Activated T-helper 2 cell treated with anti-CD3 and anti-CD28 coated beads, Interferon-gamma antibody, Interleukin-2, Interleukin-4, amounts not matched to agents 10 μg/mL and 5 μg/mL and 100 μg/mL, durations not matched to agents 14 hours and 24 hours and 36 hours (primary cell): ENCODE results near the gene ZNF425. TPM values are rescaled to one million over a fixed set of nuclear protein-coding genes. Genes with fewer than 3 reads are reported as not detected.
"Not testable (repeated sequence)": the region's sequence is repeated elsewhere in the genome, so short reads cannot be mapped to it uniquely, and the experiment has no call there.

ENCODE experiments used
- DNase-seq: peaks from one replicate; pipeline ENCODE4 v3.0.0; 2021; ENCODE audit warnings: low spot score
- H3K27ac Mint-ChIP-seq: one replicate; pipeline ENCODE4 v1.8.0; 2021; ENCODE audit warnings: mixed read lengths
- H3K27me3 Mint-ChIP-seq: one replicate; pipeline ENCODE4 v1.8.0; 2021; ENCODE audit warnings: low read depth, mixed read lengths
- H3K36me3 Mint-ChIP-seq: one replicate; pipeline ENCODE4 v1.8.0; 2021; ENCODE audit warnings: low read depth, mixed read lengths
- H3K4me1 Mint-ChIP-seq: one replicate; pipeline ENCODE4 v1.8.0; 2021; ENCODE audit warnings: low read depth, mixed read lengths
- H3K4me3 Mint-ChIP-seq: one replicate; pipeline ENCODE4 v1.8.0; 2021; ENCODE audit warnings: low read depth, mild to moderate bottlenecking, moderate library complexity, mixed read lengths
- H3K9me3 Mint-ChIP-seq: one replicate; pipeline ENCODE4 v1.8.0; 2021; ENCODE audit warnings: mixed read lengths
- intact Hi-C: fragments of 100-400 bp; cut with micrococcal nuclease; formaldehyde crosslinking; loops from one replicate; pipeline ENCODE4 v1.15.1; 2023
- total RNA-seq: library from RNA; stranded (reverse); gene quantifications from 2 replicates; pipeline ENCODE4 v1.2.3, GENCODE V29; 2022

The ZNF425 gene
- total RNA-seq, 1 donor from 2014 or later, result 0.39 TPM

GRCh38 chr7:149147752-149148653 lies 21.9 kb upstream of the ZNF425 start:
- peak; percentile 59 for DNase-seq
- Mint-ChIP-seq H3K36me3 (peaks cover 21% of the 10 kb centered on the region), H3K27ac (peak overlapping the region; percentile 46), H3K27me3 (no peaks in the 10 kb centered on the region), H3K4me1 (peaks cover 24% of the 10 kb centered on the region), H3K4me3 (peak overlapping the region; percentile 80), H3K9me3 (no peaks in the 10 kb centered on the region)
- intact Hi-C loops, result loop anchor here (1.0 to 10.0 kb wide), 9 partner anchors 21 to 477 kb away; partner anchors contain the start of genes PDIA4, ZNF282, ZNF746 and ZNF783

GRCh38 chr7:149147072-149147751 lies 21.1 kb upstream of the ZNF425 start, which contains the start of gene ZNF398:
TSS of gene ZNF398 (plus strand) at chr7:149147453. CDS start at chr7:149147743, 290 bp downstream.
- peaks cover 21% of the 10 kb centered on the region for H3K36me3 Mint-ChIP-seq
- peaks cover 24% of the 10 kb centered on the region for H3K4me1 Mint-ChIP-seq
- no peaks in the 10 kb centered on the region for H3K9me3 Mint-ChIP-seq
- peak within 1 kb of the TSS; percentile 93 for H3K27ac Mint-ChIP-seq
- DNase-seq, result peak; percentile 74
- H3K27me3 Mint-ChIP-seq, result no peaks in the 10 kb centered on the region
- intact Hi-C loops, result loop anchor here (1.0 to 10.0 kb wide), 9 partner anchors 20 to 478 kb away; partner anchors contain the start of genes PDIA4, ZNF282, ZNF746 and ZNF783
- peak within 1 kb of the TSS; percentile 90 for H3K4me3 Mint-ChIP-seq

GRCh38 chr7:149145031-149145845 lies 19.1 kb upstream of the ZNF425 start:
- peak overlapping the region; percentile 64 for H3K4me3 Mint-ChIP-seq
- no peak for DNase-seq
- no peaks in the 10 kb centered on the region for H3K27me3 Mint-ChIP-seq
- peaks cover 16% of the 10 kb centered on the region for H3K36me3 Mint-ChIP-seq
- H3K27ac Mint-ChIP-seq, result peak overlapping the region; percentile 56
- H3K4me1 Mint-ChIP-seq, result peaks cover 22% of the 10 kb centered on the region
- intact Hi-C loops, result loop anchor here (5.0 to 10.0 kb wide), 3 partner anchors 102 to 352 kb away; partner anchors contain the start of gene ZNF746
- H3K9me3 Mint-ChIP-seq, result no peaks in the 10 kb centered on the region

- not testable (repeated sequence) for H3K27me3 Mint-ChIP-seq, DNase-seq, H3K27ac Mint-ChIP-seq, H3K9me3 Mint-ChIP-seq, H3K4me3 Mint-ChIP-seq
- H3K4me1 Mint-ChIP-seq, result peaks cover 17% of the 10 kb centered on the region
- intact Hi-C loops, result loop anchor here (10.0 kb wide), 1 partner anchor 280 kb away; no protein-coding TSS in a partner anchor
- H3K36me3 Mint-ChIP-seq, result peaks cover 12% of the 10 kb centered on the region
Measured at GRCh38 chr7:149144436-149144922, 18.4 kb upstream of the ZNF425 start.

GRCh38 chr7:149141893-149142292 lies 15.8 kb upstream of the ZNF425 start:
- H3K4me1 Mint-ChIP-seq, result peaks cover 11% of the 10 kb centered on the region
- H3K27ac Mint-ChIP-seq, result no peak overlapping the region
- DNase-seq, result no peak
- H3K4me3 Mint-ChIP-seq, result no peak overlapping the region
- H3K36me3 Mint-ChIP-seq, result peaks cover 14% of the 10 kb centered on the region
- intact Hi-C loops, result loop anchor here (10.0 kb wide), 1 partner anchor 283 kb away; no protein-coding TSS in a partner anchor
- no peaks in the 10 kb centered on the region for H3K9me3 Mint-ChIP-seq
- no peaks in the 10 kb centered on the region for H3K27me3 Mint-ChIP-seq

GRCh38 chr7:149140831-149141230 lies 14.7 kb upstream of the ZNF425 start:
- Mint-ChIP-seq H3K4me1 (peaks cover 9% of the 10 kb centered on the region), H3K9me3 (no peaks in the 10 kb centered on the region), H3K4me3 (no peak overlapping the region), H3K36me3 (peaks cover 12% of the 10 kb centered on the region), H3K27me3 (no peaks in the 10 kb centered on the region), H3K27ac (no peak overlapping the region)
- intact Hi-C loops, result loop anchor here (10.0 kb wide), 1 partner anchor 284 kb away; no protein-coding TSS in a partner anchor
- DNase-seq, result no peak

GRCh38 chr7:149136118-149136517 lies 10.0 kb upstream of the ZNF425 start:
- intact Hi-C loops, result no loop called here
- DNase-seq, result no peak
- H3K9me3 Mint-ChIP-seq, result peaks cover 6% of the 10 kb centered on the region
- H3K4me1 Mint-ChIP-seq, result no peaks in the 10 kb centered on the region
- H3K36me3 Mint-ChIP-seq, result peaks cover 41% of the 10 kb centered on the region
- no peak overlapping the region for H3K27ac Mint-ChIP-seq
- no peaks in the 10 kb centered on the region for H3K27me3 Mint-ChIP-seq
- no peak overlapping the region for H3K4me3 Mint-ChIP-seq

- peaks cover 15% of the 10 kb centered on the region for H3K9me3 Mint-ChIP-seq
- H3K27ac Mint-ChIP-seq, result no peak overlapping the region
- H3K4me3 Mint-ChIP-seq, result no peak overlapping the region
- no peaks in the 10 kb centered on the region for H3K27me3 Mint-ChIP-seq
- DNase-seq, result no peak
- peaks cover 4% of the 10 kb centered on the region for H3K4me1 Mint-ChIP-seq
- intact Hi-C loops, result no loop called here
- peaks cover 65% of the 10 kb centered on the region for H3K36me3 Mint-ChIP-seq
Measured at GRCh38 chr7:149133028-149133710, 7.0 kb upstream of the ZNF425 start.

GRCh38 chr7:149130572-149131198 lies 4.6 kb upstream of the ZNF425 start:
- peaks cover 11% of the 10 kb centered on the region for H3K4me1 Mint-ChIP-seq
- H3K27ac Mint-ChIP-seq, result no peak overlapping the region
- H3K36me3 Mint-ChIP-seq, result peaks cover 70% of the 10 kb centered on the region
- DNase-seq, result no peak
- intact Hi-C loops, result no loop called here
- peaks cover 15% of the 10 kb centered on the region for H3K9me3 Mint-ChIP-seq
- no peaks in the 10 kb centered on the region for H3K27me3 Mint-ChIP-seq
- no peak overlapping the region for H3K4me3 Mint-ChIP-seq

GRCh38 chr7:149126662-149127266 lies 640 bp upstream of the ZNF425 start:
- peak overlapping the region; percentile 100 for H3K27ac Mint-ChIP-seq
- H3K9me3 Mint-ChIP-seq, result peaks cover 15% of the 10 kb centered on the region
- H3K27me3 Mint-ChIP-seq, result no peaks in the 10 kb centered on the region
- DNase-seq, result peak; percentile 66
- H3K4me3 Mint-ChIP-seq, result peak overlapping the region; percentile 100
- H3K4me1 Mint-ChIP-seq, result peaks cover 19% of the 10 kb centered on the region
- peaks cover 44% of the 10 kb centered on the region for H3K36me3 Mint-ChIP-seq
- intact Hi-C loops, result loop anchor here (1.0 to 5.0 kb wide), 7 partner anchors 21 to 501 kb away; partner anchors contain the start of genes PDIA4, ZNF282, ZNF398 and ZNF783
